DOHH2 (cell line): ENCODE measurements around the gene KIF26A.

ENCODE experiments used
- EZH2phosphoT487 ChIP-seq: fragments of 200-600 bp; sonication (generic); IDR thresholded peaks from 2 replicates; pipeline ENCODE4 v1.6.1; 2017; ENCODE audit warnings: borderline replicate concordance, mild to moderate bottlenecking, antibody characterized with exemption, low read length, moderate library complexity, mixed read lengths
- TF ChIP-seq, protein P1 (sequence below): fragments of 200-600 bp; sonication (generic); IDR thresholded peaks from one replicate; pipeline ENCODE4 v1.5.1; 2014; ENCODE audit warnings: antibody characterized with exemption, mild to moderate bottlenecking, low read depth, low read length; ENCODE audit not compliant: poor library complexity, severe bottlenecking

DNA sequence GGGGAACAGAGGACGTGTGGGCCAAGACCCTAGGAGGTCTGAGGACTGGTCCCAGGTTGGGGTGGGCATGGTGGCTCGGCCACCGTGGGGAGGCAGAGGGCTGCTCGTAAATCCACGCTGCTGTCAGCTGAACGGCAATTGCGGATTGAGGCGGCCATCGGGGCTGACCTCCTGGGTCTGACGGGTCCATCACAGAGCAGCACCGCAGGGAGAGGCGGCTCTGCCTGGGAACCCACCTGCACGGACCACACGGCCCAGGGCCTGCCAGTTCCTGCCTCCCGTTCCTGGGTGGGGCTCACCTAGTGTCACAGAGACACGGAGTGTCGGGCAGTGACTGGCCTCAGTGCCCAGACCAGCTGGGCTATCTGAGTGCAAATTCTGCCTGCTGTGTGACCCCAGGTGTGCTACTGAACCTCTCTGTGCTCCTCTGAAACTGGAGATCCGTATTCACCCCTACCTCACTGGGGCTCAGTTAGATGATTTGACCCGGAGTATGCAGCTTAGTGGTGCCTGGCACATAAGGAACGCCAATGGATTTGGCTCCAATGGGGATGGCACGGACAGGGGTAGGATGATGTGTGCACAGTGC is 53.1 kb downstream of the KIF26A start:
- TF ChIP-seq, protein P1, sequence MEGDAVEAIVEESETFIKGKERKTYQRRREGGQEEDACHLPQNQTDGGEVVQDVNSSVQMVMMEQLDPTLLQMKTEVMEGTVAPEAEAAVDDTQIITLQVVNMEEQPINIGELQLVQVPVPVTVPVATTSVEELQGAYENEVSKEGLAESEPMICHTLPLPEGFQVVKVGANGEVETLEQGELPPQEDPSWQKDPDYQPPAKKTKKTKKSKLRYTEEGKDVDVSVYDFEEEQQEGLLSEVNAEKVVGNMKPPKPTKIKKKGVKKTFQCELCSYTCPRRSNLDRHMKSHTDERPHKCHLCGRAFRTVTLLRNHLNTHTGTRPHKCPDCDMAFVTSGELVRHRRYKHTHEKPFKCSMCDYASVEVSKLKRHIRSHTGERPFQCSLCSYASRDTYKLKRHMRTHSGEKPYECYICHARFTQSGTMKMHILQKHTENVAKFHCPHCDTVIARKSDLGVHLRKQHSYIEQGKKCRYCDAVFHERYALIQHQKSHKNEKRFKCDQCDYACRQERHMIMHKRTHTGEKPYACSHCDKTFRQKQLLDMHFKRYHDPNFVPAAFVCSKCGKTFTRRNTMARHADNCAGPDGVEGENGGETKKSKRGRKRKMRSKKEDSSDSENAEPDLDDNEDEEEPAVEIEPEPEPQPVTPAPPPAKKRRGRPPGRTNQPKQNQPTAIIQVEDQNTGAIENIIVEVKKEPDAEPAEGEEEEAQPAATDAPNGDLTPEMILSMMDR: no peak
- no peak for TF ChIP-seq EZH2phosphoT487
